ENCODE measurements around the gene CCDC34.

Gene CCDC34

DNA sequence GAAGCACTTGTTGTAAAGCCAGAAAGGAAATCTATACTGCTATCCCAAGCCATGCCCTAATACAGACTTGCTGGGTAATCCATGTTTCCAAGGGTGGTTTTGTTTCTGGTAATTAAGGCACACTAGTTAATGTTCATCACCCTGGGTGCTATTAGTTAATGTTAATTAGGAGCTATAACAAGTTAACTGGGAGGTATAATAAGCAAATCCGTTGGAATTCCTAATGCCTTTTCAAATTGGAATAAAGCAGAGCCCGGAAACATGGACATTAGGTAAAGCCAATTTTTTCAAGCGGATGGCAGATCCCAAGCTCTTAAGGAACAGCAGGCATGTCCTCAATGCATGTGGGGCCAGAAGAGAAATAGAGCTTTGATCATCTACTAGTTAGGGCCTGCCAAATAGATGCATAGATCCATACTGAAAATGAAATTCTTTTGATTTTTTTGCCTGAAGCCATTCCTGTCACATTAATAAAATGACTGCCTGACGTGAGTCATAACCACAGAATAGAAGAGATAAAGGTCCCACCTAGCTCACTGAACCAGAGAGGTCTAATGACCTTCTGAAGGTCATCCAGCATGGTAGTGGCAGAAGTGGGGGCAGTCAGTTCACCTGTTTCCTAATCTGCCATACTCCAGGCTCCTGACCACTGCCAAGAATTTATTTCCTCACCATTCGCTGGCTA, 28.5 kb upstream of the CCDC34 start:
- no peak for DNase-seq

DNA sequence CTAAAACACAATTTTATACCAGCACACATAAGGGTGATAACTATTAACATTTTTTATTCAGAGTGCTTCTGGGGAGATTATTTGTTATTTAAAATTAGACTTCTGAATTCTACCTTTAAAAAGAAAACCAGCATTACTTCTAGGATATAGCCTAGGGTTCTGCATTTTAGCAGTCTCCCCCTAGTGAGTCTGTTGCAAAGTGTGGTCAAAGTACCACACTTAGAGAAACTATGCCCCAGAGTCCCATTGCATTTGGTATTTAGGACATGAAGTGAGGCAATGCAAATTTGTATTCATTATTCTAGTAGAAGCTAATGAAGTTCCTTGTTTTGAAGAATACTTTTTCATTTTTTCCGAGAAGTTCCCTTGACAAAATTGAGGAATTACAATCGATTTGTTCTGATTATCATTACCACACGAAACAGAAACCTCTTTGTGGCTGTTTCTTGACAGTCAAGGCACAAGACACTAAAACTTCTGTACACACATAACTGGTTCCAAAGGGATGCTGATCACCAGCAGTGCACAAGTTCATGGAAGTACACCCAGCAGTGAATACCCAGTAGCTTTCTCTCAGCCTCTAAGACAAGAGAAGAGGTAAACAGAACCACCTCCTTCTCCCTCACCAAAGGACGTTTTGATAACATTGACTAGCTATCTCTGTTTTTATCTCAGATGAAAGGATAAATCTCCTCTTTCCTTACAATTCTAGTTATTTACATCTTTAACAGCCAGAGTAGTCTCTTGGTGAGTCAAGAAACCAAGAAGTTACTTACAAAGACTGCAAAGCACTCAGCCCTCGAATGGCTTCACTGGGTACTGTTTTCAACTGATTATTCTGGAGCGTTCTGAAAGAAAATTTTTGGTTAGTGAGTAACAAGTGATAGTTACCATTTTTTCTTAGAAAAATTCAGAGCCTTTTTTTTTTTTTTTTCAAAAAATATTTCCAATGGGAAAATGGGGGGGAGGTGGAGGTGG, 27.6 kb upstream of the CCDC34 start:
- DNase-seq = no peak

DNA sequence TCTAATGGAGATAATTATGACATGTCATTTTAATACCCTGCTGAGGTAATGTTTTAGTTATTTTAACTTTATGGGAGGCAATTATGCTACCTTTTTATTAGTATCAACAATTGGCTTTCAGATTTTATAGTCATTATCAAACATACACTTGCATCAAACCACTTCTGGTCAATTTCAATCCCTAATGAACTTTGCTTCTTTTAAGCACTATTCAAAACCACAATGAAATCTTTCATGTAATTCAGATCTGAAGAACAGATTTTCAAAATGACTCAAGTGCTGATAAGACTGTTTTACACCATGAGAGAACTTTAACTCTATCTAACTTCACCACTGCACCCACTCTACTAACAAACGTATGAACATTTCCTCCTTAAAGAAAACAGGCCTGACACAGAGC, 25.9 kb upstream of the CCDC34 start:
- DNase-seq = no peak

DNA sequence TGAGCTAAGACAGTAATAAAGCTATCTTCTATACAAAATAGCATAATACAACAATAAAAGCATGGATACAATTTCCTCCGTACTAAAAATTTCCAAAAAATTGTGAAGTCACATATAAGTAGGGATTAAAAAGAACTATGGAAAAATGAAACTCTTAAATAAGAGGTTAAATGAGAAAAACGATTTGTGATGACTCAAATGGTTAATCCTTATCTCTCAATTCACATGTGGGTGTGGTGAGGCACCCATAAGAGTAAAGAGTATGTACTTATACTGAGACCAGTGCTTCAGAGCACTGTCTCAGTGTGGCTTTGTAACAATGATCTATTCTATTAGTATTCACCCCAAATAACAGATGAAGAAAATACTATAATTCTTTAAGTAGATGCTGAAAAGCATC, 25.0 kb upstream of the CCDC34 start:
- DNase-seq = no peak

DNA sequence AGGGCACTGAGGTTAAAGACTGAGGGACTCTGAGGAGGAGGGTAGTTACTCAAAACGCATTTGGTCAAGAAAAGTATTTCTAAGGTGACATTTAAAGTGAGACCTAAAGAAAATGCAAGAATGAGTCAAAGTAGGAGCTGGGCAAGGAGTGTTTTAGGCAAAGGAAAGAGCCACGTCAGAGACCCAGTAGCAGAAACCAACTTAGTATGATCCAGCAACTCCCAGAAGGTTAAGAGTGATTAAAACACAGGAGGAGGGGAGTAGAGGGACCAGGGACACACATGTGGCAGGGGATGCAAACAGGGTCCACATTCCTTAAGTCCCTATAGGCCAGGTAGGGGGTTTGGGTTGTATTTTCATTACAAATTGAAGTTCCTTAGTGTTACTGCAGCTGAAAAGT, 24.3 kb upstream of the CCDC34 start:
- DNase-seq = no peak

DNA sequence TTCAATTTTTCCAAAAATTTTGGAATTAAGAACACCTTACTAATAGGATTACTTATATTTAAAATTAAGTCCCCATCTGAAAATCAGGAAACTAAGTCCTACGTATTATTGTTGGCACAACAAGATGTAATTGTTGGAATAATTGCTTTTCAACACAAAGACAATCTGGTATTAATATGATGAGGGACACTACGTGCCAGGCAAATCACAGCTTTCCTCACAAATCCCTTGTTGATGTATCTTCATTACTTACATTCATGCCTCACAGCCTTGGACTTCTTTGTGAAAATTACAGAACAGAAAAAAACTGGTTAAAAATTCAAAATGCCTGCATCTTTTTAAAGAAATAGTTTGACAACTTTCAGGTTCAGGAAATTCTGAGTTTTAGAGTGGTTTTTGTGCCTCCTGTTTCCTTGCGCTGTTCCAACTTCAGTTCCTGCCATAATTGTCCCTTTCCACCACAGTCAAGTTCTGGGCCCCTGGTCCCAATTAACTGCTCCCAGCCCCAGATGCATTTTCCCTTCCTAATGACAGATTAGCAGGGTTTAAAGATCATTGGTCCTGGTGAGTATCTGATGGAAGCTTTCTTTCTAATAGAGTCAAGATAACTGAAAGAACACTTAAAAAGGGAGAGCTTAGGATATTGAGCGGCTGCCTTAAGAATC, 23.3 kb upstream of the CCDC34 start:
- no peak for DNase-seq

DNA sequence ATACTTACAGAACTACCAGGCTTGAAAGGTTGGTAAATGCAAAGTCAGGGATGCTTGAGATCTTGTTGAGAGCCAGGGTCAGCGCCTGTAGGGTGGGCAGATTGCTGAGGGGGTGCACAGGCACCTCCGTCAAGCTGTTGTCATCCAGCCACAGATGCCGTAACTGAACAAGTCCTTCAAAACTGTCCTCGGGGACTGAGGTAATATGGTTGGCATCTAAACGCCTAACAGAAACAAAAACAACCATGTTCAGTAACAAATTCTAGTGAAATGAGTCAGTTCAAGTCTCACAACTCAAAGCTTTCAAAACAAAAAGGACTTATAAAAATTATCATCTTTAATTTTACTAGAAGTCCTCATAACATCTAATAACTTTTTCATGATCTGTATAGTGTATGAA, 22.2 kb upstream of the CCDC34 start:
- no peak for DNase-seq

DNA sequence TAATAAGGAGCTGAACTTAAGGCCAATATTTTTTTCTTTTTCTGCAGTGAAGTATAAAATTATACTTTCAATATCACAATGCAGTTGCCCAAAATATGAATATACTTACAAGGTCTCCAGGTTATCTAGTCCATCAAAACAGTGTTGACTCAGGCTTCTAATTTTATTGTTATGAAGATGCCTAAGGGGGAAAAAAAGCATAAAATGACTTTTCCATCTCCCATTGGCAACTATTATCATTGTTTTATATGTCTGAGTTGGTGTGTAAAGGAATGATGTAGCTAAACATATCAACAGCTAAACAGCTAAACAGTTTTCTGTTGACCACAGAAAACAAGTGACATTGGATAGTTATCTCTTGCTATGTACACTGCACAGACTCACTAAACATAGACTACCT, 21.2 kb upstream of the CCDC34 start:
- DNase-seq = no peak

DNA sequence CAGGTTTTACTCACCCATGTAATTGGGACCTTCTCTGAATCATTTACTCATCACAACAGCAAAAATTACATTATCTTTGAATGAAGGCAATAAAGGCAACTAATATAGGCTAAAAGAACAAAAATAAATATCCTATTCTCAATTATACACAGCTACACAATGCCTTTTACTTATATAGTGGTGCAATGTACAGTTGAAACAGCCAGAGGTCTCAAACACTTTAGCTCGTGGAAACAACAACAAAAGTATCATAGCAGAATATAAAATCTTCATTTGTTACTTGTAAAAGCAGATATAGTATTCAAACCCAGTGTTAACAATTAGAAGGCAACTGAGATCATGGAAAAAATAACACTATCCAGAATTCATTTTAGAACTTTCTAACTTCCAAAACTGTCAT, 20.6 kb upstream of the CCDC34 start:
- DNase-seq = no peak

DNA sequence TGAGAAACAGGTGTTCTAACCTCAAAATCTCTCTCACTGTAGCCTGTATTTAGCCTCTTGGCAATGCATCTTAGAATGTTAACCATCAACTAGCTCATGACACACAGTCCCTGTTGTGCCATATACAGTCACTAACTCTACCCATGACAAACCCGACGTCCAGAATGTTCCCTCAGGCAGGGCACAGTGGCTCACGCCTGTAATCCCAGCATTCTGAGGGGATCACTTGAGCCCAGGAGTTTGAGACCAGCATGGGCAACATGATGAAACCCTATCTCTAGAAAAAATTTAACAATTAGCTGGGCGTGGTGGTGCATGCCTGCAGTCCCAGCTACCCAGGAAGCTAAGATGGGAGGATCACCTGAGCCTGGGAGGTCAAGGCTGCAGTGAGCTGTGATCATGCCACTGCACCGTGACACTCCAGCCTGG, 18.2 kb upstream of the CCDC34 start:
- no peak for DNase-seq

DNA sequence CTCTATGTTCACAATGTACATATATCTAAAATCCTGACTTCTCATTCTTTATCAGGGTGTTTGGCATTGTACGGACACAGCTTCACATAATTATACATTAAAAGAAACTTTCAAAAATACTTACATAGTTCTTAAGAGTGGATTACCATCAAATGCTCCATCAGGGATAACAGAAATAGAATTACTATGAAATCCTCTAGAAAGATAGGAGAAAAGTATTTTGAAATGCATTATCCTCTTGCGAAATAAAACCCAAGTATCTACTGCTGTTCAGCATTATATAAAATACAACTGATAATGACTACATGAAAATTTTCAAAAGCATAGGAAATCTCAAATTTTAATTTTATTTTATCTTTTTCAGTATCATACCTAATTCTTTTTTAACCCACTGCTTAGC, 17.8 kb upstream of the CCDC34 start:
- DNase-seq = no peak

DNA sequence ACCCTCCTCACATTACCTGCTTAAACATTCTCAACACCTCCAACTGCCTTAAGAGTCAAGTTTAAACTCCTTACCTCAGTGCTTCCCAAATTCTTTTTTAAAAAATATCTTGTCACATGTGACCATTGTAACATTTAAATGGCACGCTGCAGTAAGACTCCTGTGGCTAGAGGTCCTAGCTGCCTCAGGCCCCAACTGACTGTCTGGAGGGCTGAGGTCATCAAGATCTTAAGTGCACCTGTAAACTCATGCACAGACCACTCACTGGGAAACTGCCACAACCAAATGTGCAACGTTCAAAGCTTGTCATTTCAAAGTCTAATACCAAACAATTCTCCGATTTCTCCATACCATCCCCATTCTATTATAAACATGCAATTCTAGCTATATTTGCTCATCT, 16.4 kb upstream of the CCDC34 start:
- DNase-seq = no peak

DNA sequence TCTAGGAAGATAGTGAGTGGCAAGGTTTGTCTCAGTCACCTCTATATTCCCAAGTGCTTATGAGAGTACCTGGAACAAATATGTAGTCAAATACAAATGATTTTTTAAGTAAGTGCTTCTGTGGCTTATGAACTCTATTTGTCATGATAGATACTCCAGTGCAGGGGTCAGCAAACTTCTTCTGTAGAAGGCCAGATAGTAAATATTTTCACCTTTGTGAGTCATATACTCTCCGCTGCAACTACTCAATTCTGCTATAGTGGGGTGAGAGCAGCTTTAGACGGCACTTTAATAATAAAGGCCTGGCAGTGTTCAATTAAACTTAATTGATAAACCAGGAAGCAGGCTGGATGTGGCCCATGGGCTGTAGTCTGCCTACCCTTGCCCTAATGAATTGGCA, 12.4 kb upstream of the CCDC34 start:
- no peak for DNase-seq

DNA sequence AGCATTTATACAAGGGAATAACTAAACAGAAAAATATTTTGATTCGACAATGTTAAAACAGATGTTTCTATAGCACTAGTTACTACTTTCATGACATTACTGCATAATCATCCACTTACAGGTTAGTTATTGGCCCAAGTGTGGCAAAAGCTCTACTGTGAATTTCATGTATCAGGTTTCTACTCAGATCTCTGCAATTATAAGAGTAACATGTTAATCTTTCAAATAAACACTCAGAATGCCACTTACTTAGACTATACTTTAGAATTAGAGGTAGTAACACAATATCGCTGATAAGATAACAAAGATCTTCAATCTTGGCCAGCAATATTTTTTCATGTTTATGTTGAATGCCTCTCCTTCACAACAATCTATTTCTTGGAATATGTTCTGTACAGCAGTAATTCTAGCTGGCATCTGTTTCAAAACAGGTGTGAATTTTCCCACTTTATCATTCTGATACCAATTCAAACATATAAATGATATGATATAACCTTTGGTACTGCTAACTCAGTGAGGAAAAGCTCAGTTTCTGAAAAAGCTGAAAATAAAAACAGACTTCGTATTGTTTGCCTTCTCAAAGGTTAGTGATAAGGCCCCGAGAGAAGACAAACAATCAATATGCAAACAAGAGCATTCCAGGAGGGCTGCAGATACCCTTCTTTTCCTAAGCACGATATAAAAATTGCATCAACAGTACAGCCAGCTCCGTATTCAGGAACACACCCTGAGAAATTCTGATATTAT, 11.0 kb upstream of the CCDC34 start:
- DNase-seq = no peak

DNA sequence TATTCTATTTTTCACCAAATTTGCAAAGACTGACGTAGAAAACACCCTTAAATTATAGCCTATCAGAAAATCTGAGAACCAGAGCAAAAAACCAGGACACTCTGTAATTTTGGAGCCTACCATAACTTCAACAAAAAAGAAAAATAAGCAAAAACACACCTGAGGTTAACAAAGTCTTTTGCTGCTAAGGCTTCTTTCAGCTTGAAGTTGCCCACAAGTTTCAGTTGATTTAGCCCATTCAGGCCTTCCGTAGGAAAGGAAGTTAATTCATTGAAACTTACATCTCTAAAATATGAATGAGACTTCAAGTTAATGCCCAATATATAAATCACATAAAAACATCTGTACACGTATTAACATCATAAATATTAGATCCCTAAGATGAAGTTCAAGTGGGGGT, 10.4 kb upstream of the CCDC34 start:
- DNase-seq = no peak

DNA sequence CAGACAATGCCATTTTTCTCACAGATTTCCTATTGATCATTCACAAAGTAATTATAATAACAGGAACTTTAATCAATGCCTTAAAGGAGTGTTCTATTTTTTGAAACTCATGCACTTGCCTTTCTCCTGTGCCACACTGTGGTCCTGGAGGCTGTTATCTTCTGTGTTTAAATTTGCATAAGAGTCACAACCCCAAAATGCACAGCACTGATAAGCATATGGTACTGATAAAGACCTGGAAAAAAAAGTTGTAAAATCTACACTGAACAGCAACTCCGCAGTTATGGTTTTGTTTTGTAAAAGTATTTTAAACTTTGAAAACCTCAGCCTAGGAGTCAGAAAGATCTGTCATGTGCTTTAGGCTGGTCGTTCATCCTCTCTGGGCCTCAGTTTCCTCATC, 9.1 kb upstream of the CCDC34 start:
- DNase-seq = no peak

DNA sequence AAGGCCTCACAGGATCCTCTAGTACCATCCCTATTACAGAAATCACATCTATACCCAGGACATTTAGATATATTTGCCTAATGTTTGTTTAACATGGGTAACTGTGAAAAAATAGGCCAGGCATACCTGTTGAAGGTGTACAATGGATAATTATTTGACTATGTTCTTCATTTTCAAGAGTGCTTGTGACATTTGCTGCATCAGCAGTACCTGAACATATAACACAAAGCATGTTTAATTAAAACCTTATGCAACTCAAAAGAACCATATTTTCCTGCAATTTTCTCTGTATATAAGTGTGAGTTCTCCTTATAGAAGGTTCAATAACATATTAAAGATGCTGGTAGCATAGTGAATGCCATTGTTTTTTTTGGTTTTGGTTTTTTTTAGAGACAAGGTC, 8.5 kb upstream of the CCDC34 start:
- DNase-seq = no peak

DNA sequence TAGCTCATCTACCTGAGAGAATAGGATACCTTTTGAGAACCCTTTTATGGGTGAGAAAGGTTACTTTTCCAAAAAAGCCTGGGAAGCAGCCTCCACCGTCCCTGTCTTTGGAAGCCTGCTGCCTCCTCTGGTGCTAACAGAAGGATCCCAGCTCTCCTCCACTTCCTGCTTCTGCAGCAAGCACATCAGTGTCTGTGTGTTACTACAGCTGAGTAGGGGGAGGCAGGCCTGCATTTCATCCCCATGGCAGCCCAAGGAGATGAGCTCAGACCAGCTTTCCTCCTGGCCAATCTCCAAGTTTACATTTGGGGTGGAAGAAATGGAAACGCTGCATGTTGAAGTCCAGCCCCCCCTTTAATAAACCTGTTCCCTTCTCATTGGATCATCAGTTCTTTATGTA, 7.4 kb upstream of the CCDC34 start:
- DNase-seq = no peak

DNA sequence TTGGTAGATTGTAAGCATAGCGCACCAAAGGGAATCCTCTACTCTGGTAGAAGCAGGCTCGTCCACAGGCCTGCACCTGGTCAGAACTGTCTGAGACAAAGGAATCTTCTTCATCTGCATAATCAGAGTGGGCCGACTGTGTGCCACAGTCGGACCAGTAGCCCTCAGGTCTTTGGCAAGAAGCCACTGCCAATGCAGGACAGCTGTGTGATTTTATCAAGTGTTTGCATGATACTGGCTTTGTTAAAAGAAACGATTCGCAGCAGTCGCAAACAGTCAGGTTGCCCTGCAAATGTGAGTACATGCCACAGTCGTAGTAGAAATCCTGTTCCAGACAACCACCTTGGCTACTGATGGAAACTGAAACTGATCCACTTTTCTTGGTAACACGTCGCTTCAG, 4.9 kb upstream of the CCDC34 start:
- DNase-seq = peak; percentile 78

DNA sequence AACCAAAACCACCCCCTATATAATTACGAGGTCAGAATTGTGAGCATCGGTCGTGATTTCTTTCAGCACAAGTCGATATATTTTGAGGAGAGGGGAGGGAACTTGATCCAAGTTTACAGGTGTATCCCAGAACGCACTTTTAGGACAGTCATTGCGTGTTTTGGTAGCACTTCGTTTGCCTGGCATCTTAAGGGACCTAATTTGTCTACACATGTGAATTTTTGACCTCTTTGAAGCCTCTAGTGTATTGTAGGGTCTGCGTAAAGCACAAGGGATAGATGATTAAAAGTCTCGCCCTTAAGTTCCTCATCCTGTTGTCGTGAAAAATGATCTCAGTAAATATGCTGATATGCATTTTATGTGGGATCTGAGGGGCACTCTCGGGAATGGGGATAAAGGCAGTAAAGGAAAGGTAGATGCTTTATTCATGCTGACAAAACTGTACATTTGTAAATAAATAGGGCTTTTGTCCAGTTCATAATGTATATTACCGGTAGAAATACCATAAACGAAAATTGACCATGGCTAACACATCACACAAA, 632 bp upstream of the CCDC34 start:
- no peak for DNase-seq

DNA sequence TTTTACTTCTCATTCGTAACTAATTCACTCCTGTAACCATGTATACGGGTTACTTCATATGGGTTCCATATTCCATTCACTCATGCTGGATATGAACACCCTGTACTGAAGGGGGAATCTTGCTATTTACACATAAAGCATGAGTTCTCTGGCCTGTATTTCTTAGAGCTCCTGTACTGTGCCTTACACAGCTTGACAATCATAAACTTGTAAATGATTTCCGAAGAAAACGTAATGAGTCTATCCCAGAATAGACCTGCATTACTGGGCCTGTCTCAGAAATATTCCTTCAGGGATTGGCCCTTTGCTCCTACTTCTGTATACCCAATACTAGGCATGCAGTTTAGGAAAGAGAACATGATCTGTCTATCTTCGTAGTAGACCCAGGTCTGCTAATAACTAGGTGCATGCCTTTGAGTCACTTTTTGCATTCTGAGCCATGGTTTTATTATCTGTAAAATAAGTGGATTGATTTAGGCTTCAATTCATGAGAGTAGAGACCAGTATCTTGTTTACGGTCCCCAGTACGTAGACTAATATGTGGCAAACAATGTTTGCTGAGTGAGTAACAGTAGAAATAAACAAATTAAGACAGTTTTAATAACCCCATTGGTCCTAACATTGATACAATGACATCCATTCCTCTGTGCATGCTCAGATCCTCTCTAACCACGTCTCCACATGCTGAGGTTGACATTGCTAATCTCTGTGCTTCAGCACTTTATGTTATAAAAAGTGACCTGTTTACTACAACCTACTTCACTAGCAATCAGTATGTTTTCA, 1.2 kb downstream of the CCDC34 start:
- no peak for DNase-seq

DNA sequence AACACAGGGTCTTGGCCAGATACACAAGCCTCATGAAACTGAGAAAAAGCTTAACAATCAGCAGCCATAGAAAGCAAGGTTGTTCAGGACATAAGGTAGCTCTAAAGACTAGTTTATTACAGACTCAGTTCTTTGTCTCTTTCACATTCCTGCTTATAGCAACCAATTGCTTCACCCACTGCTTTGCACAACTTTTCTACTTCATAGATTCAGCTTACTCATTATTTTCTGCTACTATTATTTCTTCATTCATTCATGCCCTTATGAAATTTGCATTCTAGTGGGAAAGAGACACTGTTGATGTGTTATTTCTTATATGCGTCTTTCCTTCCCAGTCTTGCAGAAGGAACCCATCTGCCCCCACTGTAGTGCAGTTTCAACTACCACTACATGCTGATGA, 4.7 kb downstream of the CCDC34 start:
- no peak for DNase-seq

Measured in NCI-H2029 treated with DMSO at 0.1 percent for 48 hours (cell line).